ENCODE data around the gene ZDHHC3. TPM values are rescaled to one million over a fixed set of nuclear protein-coding genes. Genes with fewer than 3 reads are reported as not detected.

The ZDHHC3 gene
- polyA plus RNA-seq, 4 donors: 54.3 to 91.3 (median 58.3) TPM

DNA sequence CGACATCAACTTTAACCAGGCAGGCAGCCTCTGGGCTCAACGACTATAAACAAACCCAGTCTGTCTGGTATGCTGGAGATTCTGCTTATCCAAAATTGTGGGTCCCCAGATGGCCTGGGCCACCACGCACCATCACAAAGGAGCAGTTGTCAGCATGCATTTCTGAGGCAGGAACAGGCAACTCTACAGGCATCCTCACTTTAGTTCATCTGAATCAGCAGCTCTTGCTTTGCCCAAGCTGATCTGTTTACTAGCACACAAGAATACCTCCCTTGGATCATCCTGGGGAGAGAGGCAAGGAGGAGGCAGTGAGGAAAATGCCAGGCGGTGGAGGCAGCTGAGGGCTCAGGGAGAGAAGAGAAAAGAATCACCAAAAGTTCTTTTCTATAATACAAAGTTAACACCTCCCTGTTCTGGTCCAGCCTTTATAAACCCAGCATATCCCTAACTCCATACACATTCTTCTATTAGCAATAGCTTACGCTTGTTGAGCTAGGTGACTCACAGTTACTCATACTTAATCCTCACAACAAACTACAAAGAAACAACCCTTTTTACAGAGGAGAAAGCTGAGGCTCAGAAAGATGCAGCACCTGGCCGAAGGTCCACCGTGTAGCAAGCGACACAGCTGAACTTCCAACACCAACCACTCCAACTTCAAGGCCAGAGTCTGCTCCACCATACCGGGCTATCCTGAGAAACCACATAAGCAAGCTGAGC, 33.6 kb downstream of the ZDHHC3 start:
- no peak for DNase-seq
- WGBS, 3 donors: 91 to 95% (median 92%) methylated on average over 9 of the region's 9 CpGs
- no peaks in the 10 kb centered on the region for H3K9me3 ChIP-seq (ENCODE audit: control insufficient read depth in 2 of 2, insufficient read depth in 1 of 2, low read depth in 1 of 2, low read length in 1 of 2)
- no peak overlapping the region for H3K4me3 ChIP-seq (ENCODE audit: low read depth in 1 of 3, low read length in 3 of 3)
- no peaks in the 10 kb centered on the region for H3K4me1 ChIP-seq (ENCODE audit: control insufficient read depth in 3 of 3, insufficient read depth in 2 of 3, low read depth in 1 of 3, low read length in 2 of 3)
- H3K27ac ChIP-seq (ENCODE audit: low read depth in 1 of 3, low read length in 2 of 3): no peak overlapping the region
- H3K36me3 ChIP-seq (ENCODE audit: control insufficient read depth in 3 of 3, insufficient read depth in 2 of 3, low read depth in 1 of 3, low read length in 3 of 3): peaks cover 5 to 77% (median 28%) of the 10 kb centered on the region in 3 donors
- FAIRE-seq: no peak
- no peaks in the 10 kb centered on the region for H3K27me3 ChIP-seq (ENCODE audit: control insufficient read depth in 3 of 3, insufficient read depth in 3 of 3, low read length in 3 of 3)

DNA sequence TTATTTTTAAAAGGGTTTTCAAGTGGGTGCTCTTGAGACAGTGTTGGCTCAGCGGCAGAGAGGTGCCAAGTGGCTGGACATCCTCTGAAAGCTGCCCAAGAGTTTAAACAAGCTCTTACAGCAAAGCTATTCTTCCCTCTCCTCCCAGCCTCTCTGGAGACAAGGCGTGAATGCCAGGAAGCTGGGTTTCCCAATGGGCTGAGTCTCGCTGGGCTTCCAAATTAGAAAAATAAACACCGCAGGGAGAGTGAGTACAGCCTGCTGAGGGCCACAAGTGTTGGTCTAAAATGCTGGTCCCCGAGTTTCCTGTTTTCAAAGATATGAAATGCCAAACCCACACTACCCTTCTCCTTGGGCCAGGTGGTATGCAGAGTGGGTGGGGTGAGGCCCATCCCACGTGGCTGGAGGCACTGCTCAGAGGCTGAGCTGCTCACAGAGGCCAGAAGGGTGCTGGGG, 36.4 kb downstream of the ZDHHC3 start:
- FAIRE-seq (no peak), DNase-seq (no peak)
- 74 to 88% (median 87%) methylated on average over 6 of the region's 6 CpGs for WGBS, 3 donors
- H3K4me1 ChIP-seq (ENCODE audit: control insufficient read depth in 3 of 3, insufficient read depth in 2 of 3, low read depth in 1 of 3, low read length in 2 of 3): no peaks in the 10 kb centered on the region
- no peak overlapping the region for H3K4me3 ChIP-seq (ENCODE audit: low read depth in 1 of 3, low read length in 3 of 3)
- H3K36me3 ChIP-seq (ENCODE audit: control insufficient read depth in 3 of 3, insufficient read depth in 2 of 3, low read depth in 1 of 3, low read length in 3 of 3): peaks cover 9 to 73% (median 22%) of the 10 kb centered on the region in 3 donors
- no peak overlapping the region for H3K27ac ChIP-seq (ENCODE audit: low read depth in 1 of 3, low read length in 2 of 3)
- no peaks in the 10 kb centered on the region for H3K27me3 ChIP-seq (ENCODE audit: control insufficient read depth in 3 of 3, insufficient read depth in 3 of 3, low read length in 3 of 3)
- H3K9me3 ChIP-seq (ENCODE audit: control insufficient read depth in 2 of 2, insufficient read depth in 1 of 2, low read depth in 1 of 2, low read length in 1 of 2): no peaks in the 10 kb centered on the region

DNA sequence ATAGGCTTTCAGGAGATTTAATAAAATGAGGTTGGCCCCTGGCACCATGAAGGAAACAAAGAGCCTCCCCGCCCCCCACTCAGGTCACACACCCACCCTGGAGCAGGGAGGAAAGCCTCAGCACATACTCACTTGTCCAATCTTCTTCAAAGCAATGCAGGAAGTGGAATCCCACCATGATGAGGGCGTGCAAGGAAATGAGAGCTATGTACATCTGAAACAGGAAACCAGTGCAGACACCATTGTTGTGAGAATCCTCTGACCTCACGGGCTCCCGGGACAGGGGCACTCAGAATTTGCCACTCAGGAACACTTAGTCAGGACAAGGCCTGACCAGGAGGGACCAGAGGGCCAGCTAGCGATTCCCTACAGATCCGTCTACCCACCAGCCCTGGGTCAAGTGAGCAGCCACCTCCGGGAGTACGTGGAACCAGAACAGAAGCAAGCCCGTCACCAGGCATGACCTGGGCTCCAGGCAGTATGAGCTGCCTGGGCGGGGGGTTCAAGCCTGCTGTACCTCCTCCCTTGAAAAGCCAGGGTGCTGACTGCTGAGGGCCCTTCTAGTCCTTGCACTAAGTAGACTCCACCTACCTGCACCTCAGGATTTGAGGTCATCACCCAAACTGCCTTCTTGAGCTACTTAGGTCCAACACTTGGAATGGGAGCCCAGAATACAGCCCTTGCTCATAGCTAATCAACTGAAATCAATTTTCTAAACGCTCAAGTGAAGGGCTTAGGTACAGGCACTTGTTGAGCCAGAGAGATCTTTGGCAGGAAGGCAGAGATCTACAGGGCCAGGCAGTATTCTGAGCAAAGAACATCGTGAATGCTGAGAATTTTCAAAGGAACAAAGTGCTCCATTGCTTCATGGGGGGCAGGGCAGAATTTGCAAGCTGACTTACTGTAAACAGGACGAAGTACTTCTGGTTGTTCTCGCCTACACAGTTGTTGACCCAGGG, 42.7 kb downstream of the ZDHHC3 start:
- no peak for DNase-seq
- 90 to 92% (median 90%) methylated on average over 14 of the region's 14 CpGs for WGBS, 3 donors
- Histone ChIP-seq H3K36me3 (ENCODE audit: control insufficient read depth in 3 of 3, insufficient read depth in 2 of 3, low read depth in 1 of 3, low read length in 3 of 3) (peaks cover 12 to 69% (median 26%) of the 10 kb centered on the region in 3 donors), H3K27me3 (ENCODE audit: control insufficient read depth in 3 of 3, insufficient read depth in 3 of 3, low read length in 3 of 3) (no peaks in the 10 kb centered on the region), H3K4me1 (ENCODE audit: control insufficient read depth in 3 of 3, insufficient read depth in 2 of 3, low read depth in 1 of 3, low read length in 2 of 3) (no peaks in the 10 kb centered on the region), H3K4me3 (ENCODE audit: low read depth in 1 of 3, low read length in 3 of 3) (no peak overlapping the region), H3K27ac (ENCODE audit: low read depth in 1 of 3, low read length in 2 of 3) (no peak overlapping the region), H3K9me3 (ENCODE audit: control insufficient read depth in 2 of 2, insufficient read depth in 1 of 2, low read depth in 1 of 2, low read length in 1 of 2) (no peaks in the 10 kb centered on the region)
- FAIRE-seq: no peak

DNA sequence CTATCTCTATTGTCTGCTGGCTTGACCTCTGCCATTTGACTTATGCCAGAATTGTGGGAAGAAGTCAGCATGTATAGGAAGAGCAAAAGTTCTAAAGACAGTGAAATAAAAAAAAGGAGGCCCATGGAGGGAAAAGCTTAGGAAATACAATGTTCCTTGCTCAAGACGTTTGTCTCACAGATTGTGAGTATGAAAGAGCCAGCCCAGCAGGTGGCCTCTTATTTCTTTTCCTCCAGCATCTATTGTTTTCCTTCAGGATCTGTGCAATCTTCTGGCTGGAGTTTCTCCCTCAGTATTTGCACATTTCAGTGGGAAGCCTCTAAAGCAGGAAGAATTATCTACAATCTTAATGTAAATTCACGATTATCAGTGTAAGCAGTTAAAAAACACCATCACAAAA, 43.7 kb downstream of the ZDHHC3 start:
- Histone ChIP-seq H3K4me3 (ENCODE audit: low read depth in 1 of 3, low read length in 3 of 3) (no peak overlapping the region), H3K27me3 (ENCODE audit: control insufficient read depth in 3 of 3, insufficient read depth in 3 of 3, low read length in 3 of 3) (no peaks in the 10 kb centered on the region), H3K9me3 (ENCODE audit: control insufficient read depth in 2 of 2, insufficient read depth in 1 of 2, low read depth in 1 of 2, low read length in 1 of 2) (no peaks in the 10 kb centered on the region), H3K4me1 (ENCODE audit: control insufficient read depth in 3 of 3, insufficient read depth in 2 of 3, low read depth in 1 of 3, low read length in 2 of 3) (peaks cover 0 to 7% (median 0%) of the 10 kb centered on the region in 3 donors), H3K36me3 (ENCODE audit: control insufficient read depth in 3 of 3, insufficient read depth in 2 of 3, low read depth in 1 of 3, low read length in 3 of 3) (peaks cover 12 to 69% (median 29%) of the 10 kb centered on the region in 3 donors), H3K27ac (ENCODE audit: low read depth in 1 of 3, low read length in 2 of 3) (no peak overlapping the region)
- FAIRE-seq (no peak), DNase-seq (no peak)
- WGBS, 3 donors: 56 to 63% (median 59%) methylated on average over 2 of the region's 2 CpGs

DNA sequence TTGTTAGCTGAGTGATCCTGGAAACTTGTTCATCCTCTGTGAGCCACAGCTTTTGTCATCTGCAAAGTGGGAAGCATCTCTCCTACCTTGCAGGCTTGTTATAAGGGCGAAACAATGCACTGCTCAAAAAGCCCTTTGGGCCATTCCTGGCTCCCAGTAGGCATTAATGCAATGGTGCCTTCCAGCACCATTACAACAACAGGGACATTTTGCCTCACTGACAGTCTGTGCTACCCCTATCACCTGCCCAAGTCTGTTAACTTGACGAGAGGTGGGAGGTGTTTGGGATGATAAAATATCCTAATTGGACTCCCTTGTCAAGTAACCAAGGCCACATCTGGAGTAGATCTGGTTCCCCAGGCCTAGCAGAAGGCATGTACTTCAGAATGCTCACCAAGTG, 44.2 kb downstream of the ZDHHC3 start:
- 92 to 95% (median 94%) methylated on average over 2 of the region's 2 CpGs for WGBS, 3 donors
- no peak for DNase-seq
- Histone ChIP-seq H3K36me3 (ENCODE audit: control insufficient read depth in 3 of 3, insufficient read depth in 2 of 3, low read depth in 1 of 3, low read length in 3 of 3) (peaks cover 12 to 69% (median 29%) of the 10 kb centered on the region in 3 donors), H3K9me3 (ENCODE audit: control insufficient read depth in 2 of 2, insufficient read depth in 1 of 2, low read depth in 1 of 2, low read length in 1 of 2) (no peaks in the 10 kb centered on the region), H3K4me3 (ENCODE audit: low read depth in 1 of 3, low read length in 3 of 3) (no peak overlapping the region), H3K27me3 (ENCODE audit: control insufficient read depth in 3 of 3, insufficient read depth in 3 of 3, low read length in 3 of 3) (no peaks in the 10 kb centered on the region), H3K27ac (ENCODE audit: low read depth in 1 of 3, low read length in 2 of 3) (no peak overlapping the region), H3K4me1 (ENCODE audit: control insufficient read depth in 3 of 3, insufficient read depth in 2 of 3, low read depth in 1 of 3, low read length in 2 of 3) (peaks cover 0 to 12% (median 0%) of the 10 kb centered on the region in 3 donors)
- no peak for FAIRE-seq

DNA sequence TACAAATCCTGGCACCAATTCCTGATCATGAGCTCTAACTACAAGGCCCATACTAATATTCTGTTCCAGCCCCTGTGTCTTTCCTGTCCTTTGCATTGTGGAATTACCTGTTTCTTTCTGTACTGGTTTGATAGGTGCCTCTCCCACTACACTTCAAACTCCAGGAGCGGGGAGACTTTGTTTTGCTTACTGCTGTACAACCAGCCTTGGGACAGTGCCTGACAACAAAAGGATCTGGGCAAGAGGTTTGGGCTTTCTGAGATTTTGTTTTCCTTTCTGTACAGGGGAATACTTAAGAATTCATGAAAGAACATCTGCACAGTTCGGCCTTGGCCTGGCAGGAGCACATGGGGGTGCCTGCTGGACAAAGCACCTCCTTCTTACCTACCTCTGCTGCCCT, 45.1 kb downstream of the ZDHHC3 start:
- H3K4me3 ChIP-seq (ENCODE audit: low read depth in 1 of 3, low read length in 3 of 3): no peak overlapping the region
- DNase-seq (no peak), FAIRE-seq (no peak)
- no peaks in the 10 kb centered on the region for H3K27me3 ChIP-seq (ENCODE audit: control insufficient read depth in 3 of 3, insufficient read depth in 3 of 3, low read length in 3 of 3)
- H3K27ac ChIP-seq (ENCODE audit: low read depth in 1 of 3, low read length in 2 of 3): no peak overlapping the region
- H3K9me3 ChIP-seq (ENCODE audit: control insufficient read depth in 2 of 2, insufficient read depth in 1 of 2, low read depth in 1 of 2, low read length in 1 of 2): no peaks in the 10 kb centered on the region
- peaks cover 14 to 78% (median 29%) of the 10 kb centered on the region in 3 donors for H3K36me3 ChIP-seq (ENCODE audit: control insufficient read depth in 3 of 3, insufficient read depth in 2 of 3, low read depth in 1 of 3, low read length in 3 of 3)
- peaks cover 0 to 15% (median 0%) of the 10 kb centered on the region in 3 donors for H3K4me1 ChIP-seq (ENCODE audit: control insufficient read depth in 3 of 3, insufficient read depth in 2 of 3, low read depth in 1 of 3, low read length in 2 of 3)
- WGBS, 3 donors: 93 to 100% (median 99%) methylated on average over 2 of the region's 2 CpGs

DNA sequence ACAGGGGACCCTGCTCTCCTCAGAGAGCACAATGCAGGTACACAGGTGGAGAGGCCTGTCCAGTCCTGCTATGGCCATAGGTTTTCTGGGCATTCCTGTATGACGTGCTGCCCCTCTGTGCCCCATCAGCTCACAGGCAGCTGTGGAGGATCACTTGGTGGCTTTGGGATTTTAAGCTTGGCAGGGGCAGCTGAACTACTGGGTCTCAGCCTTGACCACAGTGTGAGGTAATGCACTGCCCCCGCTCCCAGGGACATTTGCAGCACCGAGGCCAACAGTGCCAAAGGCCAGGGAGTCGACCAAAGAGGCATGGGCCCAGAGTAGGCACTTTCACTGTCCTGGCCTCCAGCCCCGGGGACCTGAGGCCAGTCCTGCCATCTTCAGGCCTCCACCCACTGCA, 46.2 kb downstream of the ZDHHC3 start:
- H3K36me3 ChIP-seq (ENCODE audit: control insufficient read depth in 3 of 3, insufficient read depth in 2 of 3, low read depth in 1 of 3, low read length in 3 of 3): peaks cover 11 to 78% (median 31%) of the 10 kb centered on the region in 3 donors
- no peak for FAIRE-seq
- WGBS, 3 donors: 91 to 96% (median 93%) methylated on average over 5 of the region's 5 CpGs

DNA sequence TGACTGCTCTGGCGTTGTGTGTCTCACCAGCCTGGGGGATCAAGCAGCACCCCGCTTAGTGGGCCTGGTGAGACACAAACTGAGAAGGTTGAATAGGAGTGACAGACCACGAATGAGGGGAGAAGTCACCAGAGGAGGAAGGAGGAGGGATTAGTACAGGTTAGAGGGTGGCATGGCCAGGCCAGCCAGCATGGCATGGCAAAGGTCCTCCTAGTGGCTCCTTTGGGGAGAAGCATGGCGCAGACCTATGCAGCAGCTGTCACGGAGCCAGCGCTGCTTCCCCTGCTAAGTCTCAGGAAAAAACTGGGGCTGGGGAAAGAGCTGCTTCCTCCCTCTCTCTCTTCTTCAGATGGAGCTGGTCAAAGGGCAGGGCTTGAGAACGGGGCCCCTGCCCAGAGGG, 48.6 kb downstream of the ZDHHC3 start:
- Histone ChIP-seq H3K27ac (ENCODE audit: low read depth in 1 of 3, low read length in 2 of 3) (peak overlapping the region in 1 of 3 donors; percentile 38), H3K36me3 (ENCODE audit: control insufficient read depth in 3 of 3, insufficient read depth in 2 of 3, low read depth in 1 of 3, low read length in 3 of 3) (peaks cover 13 to 73% (median 31%) of the 10 kb centered on the region in 3 donors), H3K4me3 (ENCODE audit: low read depth in 1 of 3, low read length in 3 of 3) (no peak overlapping the region), H3K9me3 (ENCODE audit: control insufficient read depth in 2 of 2, insufficient read depth in 1 of 2, low read depth in 1 of 2, low read length in 1 of 2) (no peaks in the 10 kb centered on the region), H3K4me1 (ENCODE audit: control insufficient read depth in 3 of 3, insufficient read depth in 2 of 3, low read depth in 1 of 3, low read length in 2 of 3) (peaks cover 0 to 15% (median 0%) of the 10 kb centered on the region in 3 donors), H3K27me3 (ENCODE audit: control insufficient read depth in 3 of 3, insufficient read depth in 3 of 3, low read length in 3 of 3) (no peaks in the 10 kb centered on the region)
- FAIRE-seq: no peak
- 86 to 91% (median 89%) methylated on average over 7 of the region's 7 CpGs for WGBS, 3 donors
- peak in 1 of 2 donors; percentile 27 for DNase-seq

More for the DNA sequence above, 46.2 kb downstream of the ZDHHC3 start:
- DNase-seq: no peak
- Histone ChIP-seq H3K4me1 (ENCODE audit: control insufficient read depth in 3 of 3, insufficient read depth in 2 of 3, low read depth in 1 of 3, low read length in 2 of 3) (peaks cover 0 to 15% (median 0%) of the 10 kb centered on the region in 3 donors), H3K9me3 (ENCODE audit: control insufficient read depth in 2 of 2, insufficient read depth in 1 of 2, low read depth in 1 of 2, low read length in 1 of 2) (no peaks in the 10 kb centered on the region), H3K27me3 (ENCODE audit: control insufficient read depth in 3 of 3, insufficient read depth in 3 of 3, low read length in 3 of 3) (no peaks in the 10 kb centered on the region), H3K4me3 (ENCODE audit: low read depth in 1 of 3, low read length in 3 of 3) (no peak overlapping the region), H3K27ac (ENCODE audit: low read depth in 1 of 3, low read length in 2 of 3) (no peak overlapping the region)

Measured in small intestine (tissue), 7 donors.